OCI-LY7 (cell line): ENCODE data around the gene GLO1. TPM values are rescaled to one million over a fixed set of nuclear protein-coding genes. Genes with fewer than 3 reads are reported as not detected.

Source experiments
- BruUV-seq: library from RNA; stranded (reverse); fragments of 400-500 nt; replicated peaks from 2 replicates; lab custom pipeline; 2021; lab: Mats Ljungman, UMichigan
- CTCF ChIA-PET: fragments of 300-600 bp; sonication (Branson Sonifier 250); formaldehyde crosslinking; loops from one replicate; lab custom pipeline; 2022; ENCODE audit warnings: antibody characterized with exemption; ENCODE audit not compliant: unreplicated experiment; lab: Charles Lee
- POLR2A ChIA-PET: fragments of 300-600 bp; sonication (Branson Sonifier 250); formaldehyde crosslinking; loops from one replicate; lab custom pipeline; 2022; ENCODE audit warnings: antibody characterized with exemption; lab: Charles Lee
- DNase-seq: peaks from one replicate; pipeline ENCODE4 v3.0.0-alpha.2; 2015; ENCODE audit warnings: low spot score
- H2AFZ ChIP-seq: fragments of 200-600 bp; sonication (generic), shearing (Covaris generic); 2 replicates; pipeline ENCODE4 v1.6.1; 2014; ENCODE audit warnings: mild to moderate bottlenecking, antibody characterized with exemption, low read length, moderate library complexity
- H3K27ac ChIP-seq: fragments of 200-600 bp; sonication (generic); 2 replicates; pipeline ENCODE4 v1.5.1; 2014; ENCODE audit warnings: mixed run types, low read depth, mild to moderate bottlenecking, moderate library complexity, low read length, inconsistent platforms; ENCODE audit not compliant: poor library complexity, severe bottlenecking
- H3K36me3 ChIP-seq: fragments of 200-600 bp; sonication (generic); 2 replicates; pipeline ENCODE4 v1.6.1; 2014; ENCODE audit warnings: mild to moderate bottlenecking, antibody characterized with exemption, low read length, moderate library complexity, mixed read lengths; ENCODE audit not compliant: insufficient read depth
- H3K4me1 ChIP-seq: fragments of 200-600 bp; sonication (generic); 2 replicates; pipeline ENCODE4 v1.5.1; 2014; ENCODE audit warnings: mild to moderate bottlenecking, low read length; ENCODE audit not compliant: insufficient read depth, poor library complexity, severe bottlenecking
- H3K4me2 ChIP-seq: fragments of 200-600 bp; sonication (generic); 2 replicates; pipeline ENCODE4 v1.6.1; 2014; ENCODE audit warnings: mild to moderate bottlenecking, low read length
- H3K4me3 ChIP-seq: fragments of 200-600 bp; sonication (generic); 2 replicates; pipeline ENCODE4 v1.5.1; 2014; ENCODE audit warnings: mild to moderate bottlenecking, low read depth, low read length; ENCODE audit not compliant: poor library complexity, severe bottlenecking
- H3K79me2 ChIP-seq: fragments of 200-600 bp; sonication (generic); 2 replicates; pipeline ENCODE4 v1.6.1; 2016; ENCODE audit warnings: low read depth, mild to moderate bottlenecking, low read length, moderate library complexity, mixed read lengths; ENCODE audit not compliant: insufficient read depth
- H3K9me2 ChIP-seq: fragments of 200-600 bp; sonication (generic); 2 replicates; pipeline ENCODE4 v1.6.1; 2016; ENCODE audit warnings: mild to moderate bottlenecking, low read length, mixed read lengths; ENCODE audit not compliant: insufficient read depth
- H3K9me3 ChIP-seq: fragments of 200-600 bp; sonication (generic); 2 replicates; pipeline ENCODE4 v1.6.1; 2014; ENCODE audit warnings: mild to moderate bottlenecking, mixed run types, low read length, mixed read lengths
- H4K20me1 ChIP-seq: fragments of 200-600 bp; sonication (generic); 2 replicates; pipeline ENCODE4 v1.6.1; 2014; ENCODE audit warnings: mild to moderate bottlenecking, antibody characterized with exemption, low read length, moderate library complexity, mixed read lengths; ENCODE audit not compliant: insufficient read depth
- EZH2phosphoT487 ChIP-seq: fragments of 200-600 bp; sonication (generic); IDR thresholded peaks from 2 replicates; pipeline ENCODE4 v1.6.1; 2018; ENCODE audit warnings: low read depth, borderline replicate concordance, mild to moderate bottlenecking, mixed run types, antibody characterized with exemption, low read length, moderate library complexity, mixed read lengths
- intact Hi-C: fragments of 100-400 bp; cut with micrococcal nuclease; formaldehyde crosslinking; loops from one replicate; pipeline ENCODE4 v1.10.0; 2022; ENCODE audit not compliant: unreplicated experiment
- total RNA-seq, 2 experiments: library from RNA; depleted of rRNA in 1 of 2; stranded (reverse); fragments of >200 nt in 1 of 2; shearing (Covaris generic) in 1 of 2; gene quantifications; 2 replicates each; pipeline ENCODE4 v1.2.3, GENCODE V29; 2014 to 2022
- TF ChIP-seq, protein P1 (sequence below): fragments of 200-600 bp; sonication (generic); conservative IDR thresholded peaks from 2 replicates; pipeline ENCODE4 v1.5.1; 2014; ENCODE audit warnings: mild to moderate bottlenecking, antibody characterized with exemption, low read length, moderate library complexity, mixed read lengths

The GLO1 gene
- total RNA-seq, 2 experiments from 2014 or later, result 92.2 to 93.2 TPM

DNA sequence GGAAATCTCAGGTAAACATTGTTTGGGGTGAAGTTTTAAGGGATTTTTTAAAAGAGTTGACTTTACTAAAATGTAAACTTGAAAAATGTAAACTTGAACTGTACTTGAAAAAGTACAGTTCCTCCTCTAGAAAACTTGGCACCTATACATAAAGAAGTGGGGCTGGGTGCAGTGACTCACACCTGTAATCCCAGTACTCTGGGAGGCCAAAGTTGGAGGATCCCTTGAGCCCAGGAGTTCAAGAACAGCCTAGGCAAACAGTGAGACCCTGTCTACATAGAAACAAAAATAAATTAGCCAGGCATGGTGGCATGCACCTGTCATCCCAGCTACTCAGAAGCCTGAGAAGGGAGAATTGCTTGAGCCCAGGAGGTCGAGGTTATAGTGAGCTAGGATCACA, 70.5 kb downstream of the GLO1 start:
- H3K9me2 ChIP-seq, result no peaks in the 10 kb centered on the region
- H3K27ac ChIP-seq, result no peak overlapping the region
- H3K4me3 ChIP-seq, result no peak overlapping the region
- H3K79me2 ChIP-seq, result no peaks in the 10 kb centered on the region
- ChIA-PET CTCF (no interaction called here), POLR2A (no interaction called here)
- intact Hi-C loops, result no loop called here
- no peak for DNase-seq
- H3K36me3 ChIP-seq, result no peaks in the 10 kb centered on the region
- no peak overlapping the region for H3K4me2 ChIP-seq
- BruUV-seq, result no TSS peak
- no peaks in the 10 kb centered on the region for H3K9me3 ChIP-seq
- H2AFZ ChIP-seq, result no peak overlapping the region
- H4K20me1 ChIP-seq, result no peaks in the 10 kb centered on the region
- no peak for TF ChIP-seq EZH2phosphoT487
- TF ChIP-seq, protein P1, sequence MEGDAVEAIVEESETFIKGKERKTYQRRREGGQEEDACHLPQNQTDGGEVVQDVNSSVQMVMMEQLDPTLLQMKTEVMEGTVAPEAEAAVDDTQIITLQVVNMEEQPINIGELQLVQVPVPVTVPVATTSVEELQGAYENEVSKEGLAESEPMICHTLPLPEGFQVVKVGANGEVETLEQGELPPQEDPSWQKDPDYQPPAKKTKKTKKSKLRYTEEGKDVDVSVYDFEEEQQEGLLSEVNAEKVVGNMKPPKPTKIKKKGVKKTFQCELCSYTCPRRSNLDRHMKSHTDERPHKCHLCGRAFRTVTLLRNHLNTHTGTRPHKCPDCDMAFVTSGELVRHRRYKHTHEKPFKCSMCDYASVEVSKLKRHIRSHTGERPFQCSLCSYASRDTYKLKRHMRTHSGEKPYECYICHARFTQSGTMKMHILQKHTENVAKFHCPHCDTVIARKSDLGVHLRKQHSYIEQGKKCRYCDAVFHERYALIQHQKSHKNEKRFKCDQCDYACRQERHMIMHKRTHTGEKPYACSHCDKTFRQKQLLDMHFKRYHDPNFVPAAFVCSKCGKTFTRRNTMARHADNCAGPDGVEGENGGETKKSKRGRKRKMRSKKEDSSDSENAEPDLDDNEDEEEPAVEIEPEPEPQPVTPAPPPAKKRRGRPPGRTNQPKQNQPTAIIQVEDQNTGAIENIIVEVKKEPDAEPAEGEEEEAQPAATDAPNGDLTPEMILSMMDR, result no peak
- peaks cover 4% of the 10 kb centered on the region for H3K4me1 ChIP-seq

- CTCF ChIA-PET, result no interaction called here
Observed at GRCh38 chr6:38631186-38631783, 71.7 kb downstream of the GLO1 start.

More at GRCh38 chr6:38631186-38631783, 71.7 kb downstream of the GLO1 start:
- no TSS peak for BruUV-seq
- H3K9me2 ChIP-seq, result no peaks in the 10 kb centered on the region
- no peak for DNase-seq
- TF ChIP-seq, protein P1, result no peak
- no peak for TF ChIP-seq EZH2phosphoT487
- peaks cover 4% of the 10 kb centered on the region for H3K4me1 ChIP-seq
- no peaks in the 10 kb centered on the region for H3K36me3 ChIP-seq
- POLR2A ChIA-PET, result interaction anchor here (0.7 kb wide), 1 partner anchor 72 kb away, joined by 3 read pairs; no protein-coding TSS in a partner anchor
- no peak overlapping the region for H3K4me2 ChIP-seq
- H3K27ac ChIP-seq, result no peak overlapping the region
- intact Hi-C loops, result no loop called here
- no peaks in the 10 kb centered on the region for H3K9me3 ChIP-seq
- H3K4me3 ChIP-seq, result no peak overlapping the region
- no peaks in the 10 kb centered on the region for H3K79me2 ChIP-seq
- no peak overlapping the region for H2AFZ ChIP-seq
- no peaks in the 10 kb centered on the region for H4K20me1 ChIP-seq

Other genes with a start within 250 kb of the GLO1 start
- 3.6 and 5.9 TPM in 2 replicates for gene BTBD9, start 63.2 kb downstream of the GLO1 start, total RNA-seq (2014; rRNA removed; shearing (Covaris generic))
- 7.3 and 10.8 TPM in 2 replicates for gene BTBD9, start 63.2 kb downstream of the GLO1 start, total RNA-seq (2022)
- not detected in 2 replicates for gene DNAH8, start 12.2 kb upstream of the GLO1 start, total RNA-seq (2014; rRNA removed; shearing (Covaris generic))
- not detected in 2 replicates for gene DNAH8, start 12.2 kb upstream of the GLO1 start, total RNA-seq (2022)